ENCODE data around the gene NEUROD4.

The NEUROD4 gene

GRCh38 chr12:55058776-55059175 is 39.0 kb downstream of the NEUROD4 start:
- TF ChIP-seq CTCF (IDR thresholded peaks at IDR 0.05; ENCODE audit: insufficient read depth, missing control alignments): no peak
- DNase-seq (ENCODE audit: insufficient read length, low spot score) (no peak), FAIRE-seq (no peak)

- FAIRE-seq (no peak), DNase-seq (ENCODE audit: insufficient read length, low spot score) (no peak)
- TF ChIP-seq CTCF (IDR thresholded peaks at IDR 0.05; ENCODE audit: insufficient read depth, missing control alignments): no peak
Observed at GRCh38 chr12:55060470-55060869, 40.7 kb downstream of the NEUROD4 start.

GRCh38 chr12:55061024-55061423 is 41.2 kb downstream of the NEUROD4 start:
- TF ChIP-seq CTCF (IDR thresholded peaks at IDR 0.05; ENCODE audit: insufficient read depth, missing control alignments): no peak
- no peak for DNase-seq (ENCODE audit: insufficient read length, low spot score)
- FAIRE-seq: no peak

- DNase-seq (ENCODE audit: insufficient read length, low spot score) (no peak), FAIRE-seq (no peak)
- no peak for TF ChIP-seq CTCF (IDR thresholded peaks at IDR 0.05; ENCODE audit: insufficient read depth, missing control alignments)
Observed at GRCh38 chr12:55063291-55063690, 43.5 kb downstream of the NEUROD4 start.

- TF ChIP-seq CTCF (IDR thresholded peaks at IDR 0.05; ENCODE audit: insufficient read depth, missing control alignments): no peak
- DNase-seq (ENCODE audit: insufficient read length, low spot score) (no peak), FAIRE-seq (no peak)
Observed at GRCh38 chr12:55065535-55065934, 45.8 kb downstream of the NEUROD4 start.

GRCh38 chr12:55067701-55068100 is 47.9 kb downstream of the NEUROD4 start:
- no peak for TF ChIP-seq CTCF (IDR thresholded peaks at IDR 0.05; ENCODE audit: insufficient read depth, missing control alignments)
- no peak for DNase-seq (ENCODE audit: insufficient read length, low spot score)
- FAIRE-seq: no peak

- FAIRE-seq: peak; percentile 94
- peak; percentile 24 for DNase-seq (ENCODE audit: insufficient read length, low spot score)
- peak; percentile 90 for TF ChIP-seq CTCF (IDR thresholded peaks at IDR 0.05; ENCODE audit: insufficient read depth, missing control alignments)
Observed at GRCh38 chr12:55068416-55069010, 48.7 kb downstream of the NEUROD4 start.
